MM.1S (cell line): ENCODE results near the gene RABGAP1L.

Source experiments
- DNase-seq: peaks from one replicate; pipeline ENCODE4 v3.0.0-alpha.2; 2015
- H2AFZ ChIP-seq: fragments of 300-600 bp; sonication (generic); 2 replicates; pipeline ENCODE4 v1.6.0; 2016; ENCODE audit warnings: antibody characterized with exemption, low read length
- H3F3A ChIP-seq: fragments of 300-600 bp; sonication (generic); 2 replicates; pipeline ENCODE4 v1.6.1; 2016; ENCODE audit warnings: mild to moderate bottlenecking, antibody characterized with exemption, low read length, moderate library complexity, mixed read lengths; ENCODE audit not compliant: insufficient read depth
- H3K27ac ChIP-seq: fragments of 300-600 bp; sonication (generic); 2 replicates; pipeline ENCODE4 v1.5.1; 2016; ENCODE audit warnings: mild to moderate bottlenecking, low read length
- H3K27me3 ChIP-seq: fragments of 300-600 bp; sonication (generic); replicated peaks from 2 replicates; pipeline ENCODE4 v1.6.0; 2016; ENCODE audit warnings: low read length; ENCODE audit not compliant: insufficient read depth
- H3K36me3 ChIP-seq: fragments of 300-600 bp; sonication (generic); replicated peaks from 2 replicates; pipeline ENCODE4 v1.6.1; 2016; ENCODE audit warnings: mild to moderate bottlenecking, low read length, mixed read lengths; ENCODE audit not compliant: insufficient read depth
- H3K4me1 ChIP-seq: fragments of 300-600 bp; sonication (generic); 2 replicates; pipeline ENCODE4 v1.6.1; 2016; ENCODE audit warnings: low read length, mixed read lengths
- H3K4me2 ChIP-seq: fragments of 300-600 bp; sonication (generic); 2 replicates; pipeline ENCODE4 v1.6.0; 2016; ENCODE audit warnings: low read depth, low read length
- H3K4me3 ChIP-seq: fragments of 300-600 bp; sonication (generic); 2 replicates; pipeline ENCODE4 v1.5.1; 2016; ENCODE audit warnings: low read length, mixed read lengths
- H3K79me2 ChIP-seq: fragments of 300-600 bp; sonication (generic); 2 replicates; pipeline ENCODE4 v1.6.1; 2016; ENCODE audit warnings: mixed run types, low read length, mixed read lengths
- H3K9ac ChIP-seq: fragments of 300-600 bp; sonication (generic); 2 replicates; pipeline ENCODE4 v1.6.1; 2016; ENCODE audit warnings: low read length, mixed read lengths
- H3K9me2 ChIP-seq: fragments of 300-600 bp; sonication (generic); replicated peaks from 2 replicates; pipeline ENCODE4 v1.6.1; 2016; ENCODE audit warnings: mild to moderate bottlenecking, low read length, mixed read lengths; ENCODE audit not compliant: insufficient read depth
- H3K9me3 ChIP-seq: fragments of 300-600 bp; sonication (generic); replicated peaks from 2 replicates; pipeline ENCODE4 v1.6.1; 2016; ENCODE audit warnings: mild to moderate bottlenecking, low read length, mixed read lengths; ENCODE audit not compliant: insufficient read depth
- H4K20me1 ChIP-seq: fragments of 300-600 bp; sonication (generic); 2 replicates; pipeline ENCODE4 v1.6.1; 2016; ENCODE audit warnings: mild to moderate bottlenecking, low read length, moderate library complexity, mixed read lengths; ENCODE audit not compliant: insufficient read depth
- EZH2 ChIP-seq: fragments of 300-600 bp; sonication (generic); optimal IDR thresholded peaks from 2 replicates; pipeline ENCODE3; 2017; ENCODE audit warnings: low read depth, mild to moderate bottlenecking, antibody characterized with exemption, low read length, mixed read lengths
- EZH2phosphoT487 ChIP-seq: fragments of 300-600 bp; sonication (generic); IDR thresholded peaks from 2 replicates; pipeline ENCODE4 v1.6.1; 2018; ENCODE audit warnings: antibody characterized with exemption, low read length
- TF ChIP-seq, protein P1 (sequence below): fragments of 300-600 bp; sonication (generic); IDR thresholded peaks from 2 replicates; pipeline ENCODE4 v1.5.1; 2016; ENCODE audit warnings: antibody characterized with exemption, low read length, mixed read lengths

The RABGAP1L gene

DNA sequence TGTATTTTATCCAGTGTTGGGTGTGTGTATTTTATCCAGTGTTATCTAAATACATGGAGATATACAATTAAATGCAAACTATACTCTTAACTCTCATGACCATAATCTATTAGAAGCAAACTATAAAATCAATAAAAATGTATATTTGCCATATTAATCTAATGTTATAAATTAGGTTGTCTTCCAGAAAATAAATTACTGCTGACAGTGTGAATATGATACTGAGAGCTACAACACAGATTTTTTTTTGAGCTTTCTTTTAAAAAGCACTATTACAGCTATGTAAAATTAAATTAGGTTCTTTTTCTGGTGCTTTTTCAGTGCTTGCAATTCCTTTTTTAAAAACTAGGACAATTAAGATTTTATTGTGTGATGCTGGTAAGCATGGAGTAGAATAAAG lies 269.4 kb downstream of the RABGAP1L start:
- H3K36me3 ChIP-seq = no peaks in the 10 kb centered on the region
- no peak overlapping the region for H3K27ac ChIP-seq
- no peaks in the 10 kb centered on the region for H3K9me3 ChIP-seq
- H4K20me1 ChIP-seq = no peaks in the 10 kb centered on the region
- H3K4me2 ChIP-seq = no peak overlapping the region
- H3K9ac ChIP-seq = no peak overlapping the region
- H3K4me3 ChIP-seq = no peak overlapping the region
- no peaks in the 10 kb centered on the region for H3F3A ChIP-seq
- TF ChIP-seq EZH2 (no peak), EZH2phosphoT487 (no peak)
- TF ChIP-seq, protein P1, sequence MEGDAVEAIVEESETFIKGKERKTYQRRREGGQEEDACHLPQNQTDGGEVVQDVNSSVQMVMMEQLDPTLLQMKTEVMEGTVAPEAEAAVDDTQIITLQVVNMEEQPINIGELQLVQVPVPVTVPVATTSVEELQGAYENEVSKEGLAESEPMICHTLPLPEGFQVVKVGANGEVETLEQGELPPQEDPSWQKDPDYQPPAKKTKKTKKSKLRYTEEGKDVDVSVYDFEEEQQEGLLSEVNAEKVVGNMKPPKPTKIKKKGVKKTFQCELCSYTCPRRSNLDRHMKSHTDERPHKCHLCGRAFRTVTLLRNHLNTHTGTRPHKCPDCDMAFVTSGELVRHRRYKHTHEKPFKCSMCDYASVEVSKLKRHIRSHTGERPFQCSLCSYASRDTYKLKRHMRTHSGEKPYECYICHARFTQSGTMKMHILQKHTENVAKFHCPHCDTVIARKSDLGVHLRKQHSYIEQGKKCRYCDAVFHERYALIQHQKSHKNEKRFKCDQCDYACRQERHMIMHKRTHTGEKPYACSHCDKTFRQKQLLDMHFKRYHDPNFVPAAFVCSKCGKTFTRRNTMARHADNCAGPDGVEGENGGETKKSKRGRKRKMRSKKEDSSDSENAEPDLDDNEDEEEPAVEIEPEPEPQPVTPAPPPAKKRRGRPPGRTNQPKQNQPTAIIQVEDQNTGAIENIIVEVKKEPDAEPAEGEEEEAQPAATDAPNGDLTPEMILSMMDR = no peak
- no peaks in the 10 kb centered on the region for H3K9me2 ChIP-seq
- no peaks in the 10 kb centered on the region for H3K79me2 ChIP-seq
- no peak overlapping the region for H2AFZ ChIP-seq
- no peaks in the 10 kb centered on the region for H3K4me1 ChIP-seq
- H3K27me3 ChIP-seq = no peaks in the 10 kb centered on the region
- DNase-seq = no peak

DNA sequence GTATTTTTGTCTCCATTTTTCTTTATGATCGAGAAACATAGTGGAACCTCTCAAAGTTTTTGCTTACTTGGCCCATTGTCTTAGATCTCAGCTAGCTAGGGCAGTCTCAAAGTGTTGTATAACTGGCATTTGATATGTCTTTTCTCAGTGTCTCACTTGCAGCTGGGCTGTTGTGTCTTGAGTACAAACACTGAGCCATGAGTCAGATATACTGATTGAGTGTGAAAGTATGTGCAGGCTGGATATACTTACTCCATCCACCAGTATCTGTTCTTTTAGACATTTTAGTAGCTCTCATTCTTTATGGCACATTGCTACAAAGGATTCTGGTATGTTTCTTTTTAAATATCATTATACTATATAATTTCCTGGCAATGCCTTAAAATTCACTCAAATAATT lies 274.1 kb downstream of the RABGAP1L start:
- H3K27ac ChIP-seq = no peak overlapping the region
- H2AFZ ChIP-seq = no peak overlapping the region
- H3K27me3 ChIP-seq = no peaks in the 10 kb centered on the region
- no peak overlapping the region for H3K4me3 ChIP-seq
- no peaks in the 10 kb centered on the region for H4K20me1 ChIP-seq
- H3K9me3 ChIP-seq = no peaks in the 10 kb centered on the region
- H3K36me3 ChIP-seq = no peaks in the 10 kb centered on the region
- no peaks in the 10 kb centered on the region for H3K4me1 ChIP-seq
- no peak for DNase-seq
- H3K9me2 ChIP-seq = no peaks in the 10 kb centered on the region
- no peak overlapping the region for H3K4me2 ChIP-seq
- H3K9ac ChIP-seq = no peak overlapping the region
- no peaks in the 10 kb centered on the region for H3F3A ChIP-seq
- H3K79me2 ChIP-seq = no peaks in the 10 kb centered on the region
- TF ChIP-seq EZH2phosphoT487 = no peak
- TF ChIP-seq EZH2 = no peak
- TF ChIP-seq, protein P1 = no peak

- Histone ChIP-seq H3K9ac (no peak overlapping the region), H3K4me3 (no peak overlapping the region), H3K27ac (no peak overlapping the region), H3K4me1 (no peaks in the 10 kb centered on the region), H3F3A (no peaks in the 10 kb centered on the region), H3K9me3 (no peaks in the 10 kb centered on the region), H3K27me3 (no peaks in the 10 kb centered on the region), H2AFZ (no peak overlapping the region), H3K9me2 (no peaks in the 10 kb centered on the region), H3K36me3 (no peaks in the 10 kb centered on the region), H3K4me2 (no peak overlapping the region), H3K79me2 (no peaks in the 10 kb centered on the region), H4K20me1 (no peaks in the 10 kb centered on the region)
- no peak for DNase-seq
- no peak for TF ChIP-seq EZH2
- TF ChIP-seq, protein P1 = no peak
- no peak for TF ChIP-seq EZH2phosphoT487
Measured at GRCh38 chr1:174445351-174445750, 286.0 kb downstream of the RABGAP1L start.
